Breast epithelium (tissue), 3 donors: ENCODE data around the gene FERMT3.

Experiments
- CTCF ChIP-seq, 3 donors: fragments of 450-650 bp; IDR thresholded peaks; one replicate each; pipeline ENCODE4 v1.5.1; 2016 to 2017; ENCODE audit warnings: antibody characterized with exemption in 3 of 3, mild to moderate bottlenecking in 3 of 3, moderate library complexity in 3 of 3
- POLR2A ChIP-seq: fragments of 450-650 bp; IDR thresholded peaks from one replicate; pipeline ENCODE4 v1.6.1; 2016; ENCODE audit warnings: antibody characterized with exemption, mild to moderate bottlenecking, moderate library complexity

GRCh38 chr11:64261556-64262080 is 55.1 kb downstream of the FERMT3 start:
- TF ChIP-seq CTCF (IDR thresholded peaks at IDR 0.05) (no peak), POLR2A (no peak)
